H1 (cell line): ENCODE data around the gene LTBP1. TPM values are rescaled to one million over a fixed set of nuclear protein-coding genes. Genes with fewer than 3 reads are reported as not detected.

Source experiments
- CTCF ChIA-PET: fragments of 300-600 bp; sonication (Branson Sonifier 250); formaldehyde crosslinking; loops from one replicate; lab custom pipeline; 2021; ENCODE audit not compliant: partially characterized antibody; lab: Charles Lee
- POLR2A ChIA-PET: fragments of 300-600 bp; sonication (Branson Sonifier 250); formaldehyde crosslinking; loops from one replicate; lab custom pipeline; 2021; ENCODE audit warnings: inconsistent platforms; ENCODE audit not compliant: partially characterized antibody; lab: Charles Lee
- DNase-seq, 2 experiments: peaks; one replicate each; pipeline versions ENCODE4 v3.0.0 to v3.0.0-alpha.2; 2010 to 2022; ENCODE audit warnings: low spot score in 2 of 2, low read depth in 1 of 2, mixed read lengths in 1 of 2
- FAIRE-seq: peaks from 2 replicates; lab custom pipeline; 2011; peaks lifted over from hg19 to GRCh38; lab: Jason Lieb, UNC
- H2AFZ ChIP-seq: 2 replicates; pipeline ENCODE4 v1.8.1; 2012; ENCODE audit warnings: low read length, inconsistent platforms
- H2AK5ac ChIP-seq: 2 replicates; pipeline ENCODE4 v1.6.1; 2013; ENCODE audit warnings: low read depth, low read length
- H2BK120ac ChIP-seq: replicated peaks from 2 replicates; pipeline ENCODE3; 2013; ENCODE audit warnings: low read depth, low read length, inconsistent platforms
- H2BK12ac ChIP-seq: 2 replicates; pipeline ENCODE4 v1.6.1; 2013; ENCODE audit warnings: low read depth, low read length
- H2BK15ac ChIP-seq: 2 replicates; pipeline ENCODE4 v1.6.1; 2013; ENCODE audit warnings: low read length
- H2BK20ac ChIP-seq: 2 replicates; pipeline ENCODE4 v1.6.1; 2013; ENCODE audit warnings: low read length
- H2BK5ac ChIP-seq: 2 replicates; pipeline ENCODE4 v1.6.1; 2013; ENCODE audit warnings: low read depth, low read length
- H3K14ac ChIP-seq: 2 replicates; pipeline ENCODE4 v1.6.1; 2013; ENCODE audit warnings: inconsistent platforms; ENCODE audit not compliant: insufficient read length
- H3K18ac ChIP-seq: 2 replicates; pipeline ENCODE4 v1.6.1; 2013; ENCODE audit warnings: low read length; ENCODE audit errors: extremely low read depth
- H3K23ac ChIP-seq: 2 replicates; pipeline ENCODE4 v1.6.1; 2013; ENCODE audit warnings: inconsistent platforms; ENCODE audit not compliant: insufficient read length
- H3K23me2 ChIP-seq: 2 replicates; pipeline ENCODE4 v1.6.1; 2013; ENCODE audit warnings: low read depth, low read length
- H3K27ac ChIP-seq: 2 replicates; pipeline ENCODE4 v1.6.1; 2011; ENCODE audit warnings: low read depth, low read length, inconsistent platforms
- H3K27me3 ChIP-seq, 4 experiments: replicated peaks in 1 of 4; 1 replicate in 1 of 4; 2 replicates in 3 of 4; pipeline versions ENCODE4 v1.6.1 to v1.8.1; 2011 to 2013; ENCODE audit warnings: low read length in 3 of 4, mild to moderate bottlenecking in 3 of 4, inconsistent platforms in 2 of 4, mixed read lengths in 2 of 4, moderate library complexity in 1 of 4; ENCODE audit not compliant: control insufficient read depth in 3 of 4, insufficient read depth in 3 of 4; ENCODE audit errors: extremely low read depth in 1 of 4
- H3K36me3 ChIP-seq, 4 experiments: 2 replicates each; pipeline versions ENCODE4 v1.6.1 to v1.8.1; 2011 to 2013; ENCODE audit warnings: mild to moderate bottlenecking in 4 of 4, low read length in 3 of 4, moderate library complexity in 2 of 4, control low read depth in 1 of 4, inconsistent platforms in 1 of 4; ENCODE audit not compliant: insufficient read depth in 4 of 4, control insufficient read depth in 2 of 4
- H3K4ac ChIP-seq: replicated peaks from 2 replicates; pipeline ENCODE3; 2013; ENCODE audit warnings: low read length, low read depth, mixed read lengths, inconsistent platforms; ENCODE audit not compliant: insufficient read length
- H3K4me1 ChIP-seq, 4 experiments: replicated peaks in 1 of 4; 1 replicate in 1 of 4; 2 replicates in 3 of 4; pipeline versions ENCODE4 v1.6.1 to v1.8.1; 2011 to 2013; ENCODE audit warnings: low read length in 3 of 4, inconsistent platforms in 2 of 4, mixed read lengths in 1 of 4; ENCODE audit not compliant: insufficient read depth in 4 of 4, control insufficient read depth in 3 of 4
- H3K4me2 ChIP-seq, 2 experiments: 2 replicates each; pipeline versions ENCODE4 v1.6.1 to v1.8.1; 2011 to 2013; ENCODE audit warnings: low read depth in 2 of 2, low read length in 2 of 2, control low read depth in 1 of 2, inconsistent platforms in 1 of 2, mild to moderate bottlenecking in 1 of 2; ENCODE audit not compliant: insufficient read depth in 1 of 2
- H3K4me3 ChIP-seq, 4 experiments: fragments of 200-600, 300-600 bp in 1 of 4; sonication (generic), shearing (Covaris generic), sonication (Bioruptor Twin) in 1 of 4; 2 replicates each; pipeline versions ENCODE4 v1.5.1 to v1.8.1; 2011 to 2016; ENCODE audit warnings: low read length in 4 of 4, low read depth in 3 of 4, control low read depth in 2 of 4, inconsistent platforms in 2 of 4, mild to moderate bottlenecking in 2 of 4, mixed read lengths in 1 of 4, moderate library complexity in 1 of 4; ENCODE audit not compliant: insufficient read depth in 2 of 4; ENCODE audit errors: extremely low read depth in 1 of 4
- H3K56ac ChIP-seq: replicated peaks from 2 replicates; pipeline ENCODE3; 2013; ENCODE audit warnings: low read depth, mild to moderate bottlenecking, mixed read lengths, low read length, inconsistent platforms; ENCODE audit not compliant: insufficient read length
- H3K79me1 ChIP-seq: 2 replicates; pipeline ENCODE4 v1.6.1; 2013; ENCODE audit warnings: low read depth, low read length, control low read depth
- H3K79me2 ChIP-seq, 2 experiments: 2 replicates each; pipeline versions ENCODE4 v1.6.1 to v1.8.1; 2012 to 2013; ENCODE audit warnings: low read length in 2 of 2, mild to moderate bottlenecking in 2 of 2, inconsistent platforms in 1 of 2; ENCODE audit not compliant: insufficient read depth in 2 of 2, control insufficient read depth in 1 of 2
- H3K9ac ChIP-seq, 4 experiments: replicated peaks in 1 of 4; 1 replicate in 1 of 4; 2 replicates in 3 of 4; pipeline versions ENCODE4 v1.6.1 to v1.8.1; 2011 to 2013; ENCODE audit warnings: low read depth in 3 of 4, low read length in 3 of 4, control low read depth in 2 of 4, mild to moderate bottlenecking in 2 of 4, moderate library complexity in 2 of 4, inconsistent platforms in 1 of 4; ENCODE audit errors: extremely low read depth in 1 of 4
- H3K9me3 ChIP-seq, 2 experiments: 2 replicates each; pipeline versions ENCODE4 v1.6.1 to v1.8.1; 2012 to 2013; ENCODE audit warnings: mild to moderate bottlenecking in 2 of 2, moderate library complexity in 2 of 2, control low read depth in 1 of 2, inconsistent platforms in 1 of 2, low read depth in 1 of 2, low read length in 1 of 2, mixed read lengths in 1 of 2; ENCODE audit not compliant: insufficient read depth in 2 of 2
- H4K20me1 ChIP-seq, 2 experiments: replicated peaks in 1 of 2; 2 replicates each; pipeline versions ENCODE3 to v1.8.1; 2011 to 2013; ENCODE audit warnings: inconsistent platforms in 2 of 2, low read length in 2 of 2, mild to moderate bottlenecking in 1 of 2; ENCODE audit not compliant: insufficient read depth in 2 of 2, control insufficient read depth in 1 of 2
- H4K5ac ChIP-seq: 2 replicates; pipeline ENCODE4 v1.6.1; 2013; ENCODE audit warnings: low read length, low read depth, mixed read lengths, inconsistent platforms; ENCODE audit not compliant: insufficient read length
- H4K8ac ChIP-seq: 2 replicates; pipeline ENCODE4 v1.8.0; 2013; ENCODE audit warnings: mild to moderate bottlenecking, moderate library complexity, low read length, inconsistent platforms; ENCODE audit not compliant: insufficient read depth; ENCODE audit errors: extremely low read depth
- H4K91ac ChIP-seq: replicated peaks from 2 replicates; pipeline ENCODE3; 2013; ENCODE audit warnings: low read length, mixed read lengths, inconsistent platforms; ENCODE audit not compliant: insufficient read length
- GTF2F1 ChIP-seq: IDR thresholded peaks from 2 replicates; pipeline ENCODE4 v1.6.1; 2012; ENCODE audit warnings: low read depth, low read length, improper control_type of control experiment, borderline replicate concordance
- RAD21 ChIP-seq, 2 experiments: IDR thresholded peaks in 1 of 2; conservative IDR thresholded peaks in 1 of 2; 2 replicates each; pipeline ENCODE4 v1.6.1; 2011; ENCODE audit warnings: low read depth in 2 of 2, low read length in 2 of 2, improper control_type of control experiment in 1 of 2, inconsistent platforms in 1 of 2, mild to moderate bottlenecking in 1 of 2, moderate library complexity in 1 of 2
- SRF ChIP-seq: IDR thresholded peaks from 2 replicates; pipeline ENCODE4 v1.6.1; 2011; ENCODE audit warnings: mild to moderate bottlenecking, low read depth, low read length, moderate library complexity
- WGBS, 2 experiments: shearing (Covaris generic) in 1 of 2; methylation state at CpG; one replicate each; pipeline versions ENCODE4 v1.1.6 to v1.1.7; 2013 to 2015; ENCODE audit warnings: low lambda C conversion rate in 2 of 2, mixed read lengths in 2 of 2, inconsistent platforms in 1 of 2, low coverage in 1 of 2, missing lambda C conversion rate in 1 of 2; ENCODE audit not compliant: insufficient replicate concordance in 2 of 2, insufficient coverage in 1 of 2, insufficient read length in 1 of 2; ENCODE audit errors: extremely low coverage in 1 of 2, missing lambda C conversion rate in 1 of 2; 5-methylcytosine and 5-hydroxymethylcytosine counted together
- polyA plus RNA-seq, 7 experiments: library from polyadenylated mRNA; depleted of rRNA in 3 of 7; stranded (reverse) in 5 of 7; unstranded in 2 of 7; fragments of >200 nt in 5 of 7; fragments of 200-250 nt in 2 of 7; gene quantifications; 1 replicate in 5 of 7; 2 replicates in 1 of 7; 4 replicates in 1 of 7; pipeline versions ENCODE4 v1.2.1 to v1.2.3, GENCODE V29; 2011 to 2013; ENCODE audit warnings: missing spikeins in 2 of 7, mixed read lengths in 2 of 7
- total RNA-seq: library from RNA; stranded (reverse); fragmentation: NEBNext Ultra II Directional; extraction: Animal tissue kit (Norgen Biotek cat#: 25700); gene quantifications from 2 replicates; pipeline ENCODE4 v1.2.1, GENCODE V29; 2021
- TF ChIP-seq, protein P1 (sequence below): IDR thresholded peaks from 2 replicates; pipeline ENCODE4 v1.6.1; 2012; ENCODE audit warnings: inconsistent platforms
- TF ChIP-seq, protein P2 (sequence below): IDR thresholded peaks from 2 replicates; pipeline ENCODE4 v1.6.1; 2012; ENCODE audit warnings: low read length, inconsistent platforms

The LTBP1 gene
- total and polyA plus RNA-seq, 2 of the 8 experiments (the other 6 are each of a cell fraction or from before 2014, with no cell fraction given): 15.4 to 24.7 TPM

DNA sequence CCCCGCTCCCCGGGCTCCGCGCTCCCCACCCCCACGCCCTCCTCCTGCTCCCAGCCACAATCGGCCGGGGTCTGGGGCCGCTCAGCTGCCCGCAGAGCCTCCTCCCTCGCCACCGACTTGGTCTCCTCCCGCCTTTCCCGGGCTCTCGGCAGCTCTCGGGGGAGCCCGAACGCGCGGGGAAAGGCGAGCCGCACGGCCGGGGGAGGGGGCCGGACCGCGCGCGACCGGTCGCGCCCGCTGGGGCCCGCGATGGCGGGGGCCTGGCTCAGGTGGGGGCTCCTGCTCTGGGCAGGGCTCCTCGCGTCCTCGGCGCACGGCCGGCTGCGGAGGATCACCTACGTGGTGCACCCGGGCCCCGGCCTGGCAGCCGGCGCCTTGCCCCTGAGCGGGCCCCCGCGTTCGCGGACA, 327 bp downstream of the LTBP1 start:
- no peaks in the 10 kb centered on the region for H3K79me2 ChIP-seq
- peak overlapping the region in 3 of 4 experiments; percentile 45 to 68 (median 54); a peak in 4 of 7 replicates for H3K9ac ChIP-seq
- H4K5ac ChIP-seq: no peak overlapping the region
- H3K18ac ChIP-seq: peak overlapping the region; percentile 71
- peak overlapping the region; percentile 59 to 72 for H3K4me2 ChIP-seq
- H3K4ac ChIP-seq: no peak overlapping the region
- H2BK20ac ChIP-seq: no peak overlapping the region
- no peak overlapping the region for H2BK12ac ChIP-seq
- no peaks in the 10 kb centered on the region for H3K27me3 ChIP-seq
- no peaks in the 10 kb centered on the region for H3K9me3 ChIP-seq
- H3K79me1 ChIP-seq: no peaks in the 10 kb centered on the region; the same call in 1 of the 2 replicates
- ChIA-PET POLR2A (interaction anchor here (1.1 to 2.2 kb wide), 6 partner anchors 9 to 120 kb away, joined by 3 to 8 read pairs (median 4); no protein-coding TSS in a partner anchor), CTCF (interaction anchor here (0.9 to 1.2 kb wide), 5 partner anchors 9 to 320 kb away, joined by 3 to 4 read pairs (median 3); no protein-coding TSS in a partner anchor)
- no peak overlapping the region for H2AFZ ChIP-seq
- no peak overlapping the region; the same call in 1 of the 2 replicates for H3K27ac ChIP-seq
- H4K8ac ChIP-seq: peak overlapping the region; percentile 93
- no peak overlapping the region for H3K14ac ChIP-seq
- no peak overlapping the region for H2BK5ac ChIP-seq
- H3K4me3 ChIP-seq: peak overlapping the region; percentile 39 to 67 (median 52)
- no peak overlapping the region for H2BK120ac ChIP-seq
- H3K36me3 ChIP-seq: no peaks in the 10 kb centered on the region
- DNase-seq (peak in 1 of 2 experiments; percentile 74), FAIRE-seq (no peak)
- H3K23me2 ChIP-seq: peaks cover 13% of the 10 kb centered on the region
- no peak overlapping the region for H3K23ac ChIP-seq
- no peak overlapping the region for H3K56ac ChIP-seq
- no peak overlapping the region for H2AK5ac ChIP-seq
- H4K20me1 ChIP-seq: no peaks in the 10 kb centered on the region
- peaks cover 2 to 5% (median 3%) of the 10 kb centered on the region in 4 experiments; a peak in 3 of 7 replicates for H3K4me1 ChIP-seq
- H4K91ac ChIP-seq: no peak overlapping the region
- 0% methylated on average over 1 of the region's 52 CpGs; no CpG with 5 or more reads in 1 of the 2 experiments for WGBS, 2 experiments
- H2BK15ac ChIP-seq: no peak overlapping the region
- TF ChIP-seq, protein P1, sequence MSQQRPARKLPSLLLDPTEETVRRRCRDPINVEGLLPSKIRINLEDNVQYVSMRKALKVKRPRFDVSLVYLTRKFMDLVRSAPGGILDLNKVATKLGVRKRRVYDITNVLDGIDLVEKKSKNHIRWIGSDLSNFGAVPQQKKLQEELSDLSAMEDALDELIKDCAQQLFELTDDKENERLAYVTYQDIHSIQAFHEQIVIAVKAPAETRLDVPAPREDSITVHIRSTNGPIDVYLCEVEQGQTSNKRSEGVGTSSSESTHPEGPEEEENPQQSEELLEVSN: 0 out of 2 replicates have a peak, but pooled peaks have one; percentile 1
- TF ChIP-seq RAD21 (IDR thresholded peaks at IDR 0.05 in 1 of 2, conservative IDR thresholded peaks at IDR 0.05 in 1 of 2; ENCODE audit: low read depth in 2 of 2, low read length in 2 of 2): no peak
- TF ChIP-seq SRF: no peak
- no peak for TF ChIP-seq GTF2F1
- TF ChIP-seq, protein P2, sequence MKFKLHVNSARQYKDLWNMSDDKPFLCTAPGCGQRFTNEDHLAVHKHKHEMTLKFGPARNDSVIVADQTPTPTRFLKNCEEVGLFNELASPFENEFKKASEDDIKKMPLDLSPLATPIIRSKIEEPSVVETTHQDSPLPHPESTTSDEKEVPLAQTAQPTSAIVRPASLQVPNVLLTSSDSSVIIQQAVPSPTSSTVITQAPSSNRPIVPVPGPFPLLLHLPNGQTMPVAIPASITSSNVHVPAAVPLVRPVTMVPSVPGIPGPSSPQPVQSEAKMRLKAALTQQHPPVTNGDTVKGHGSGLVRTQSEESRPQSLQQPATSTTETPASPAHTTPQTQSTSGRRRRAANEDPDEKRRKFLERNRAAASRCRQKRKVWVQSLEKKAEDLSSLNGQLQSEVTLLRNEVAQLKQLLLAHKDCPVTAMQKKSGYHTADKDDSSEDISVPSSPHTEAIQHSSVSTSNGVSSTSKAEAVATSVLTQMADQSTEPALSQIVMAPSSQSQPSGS: no peak
